Neural progenitor cell (in vitro differentiated cells): ENCODE data around the gene PRDX1. TPM values are rescaled to one million over a fixed set of nuclear protein-coding genes. Genes with fewer than 3 reads are reported as not detected.
A peak's percentile ranks its signal among the peaks of the same experiment; 100 is the strongest.

ENCODE experiments used
- DNase-seq: peaks from one replicate; pipeline ENCODE4 v3.0.0-alpha.2; 2016; ENCODE audit warnings: low spot score
- H2AFZ ChIP-seq: fragments of 200-600 bp; sonication (generic); replicated peaks from 2 replicates; pipeline ENCODE4 v1.6.1; 2016; ENCODE audit warnings: antibody characterized with exemption
- H3F3A ChIP-seq: fragments of 200-600 bp; sonication (generic); 2 replicates; pipeline ENCODE4 v1.6.1; 2016; ENCODE audit warnings: antibody characterized with exemption, low read depth
- H3K27ac ChIP-seq: fragments of 200-600 bp; sonication (generic); 2 replicates; pipeline ENCODE4 v1.5.1; 2016; ENCODE audit warnings: mild to moderate bottlenecking
- H3K27me3 ChIP-seq: fragments of 200-600 bp; sonication (generic); 2 replicates; pipeline ENCODE4 v1.6.1; 2016; ENCODE audit warnings: mild to moderate bottlenecking, moderate library complexity
- H3K36me3 ChIP-seq: fragments of 200-600 bp; sonication (generic); 2 replicates; pipeline ENCODE4 v1.5.1; 2016
- H3K4me1 ChIP-seq: fragments of 200-600 bp; sonication (generic); 2 replicates; pipeline ENCODE4 v1.6.1; 2016; ENCODE audit warnings: mixed run types
- H3K4me2 ChIP-seq: fragments of 200-600 bp; sonication (generic); 2 replicates; pipeline ENCODE4 v1.6.1; 2016
- H3K4me3 ChIP-seq: fragments of 200-600 bp; sonication (generic); 2 replicates; pipeline ENCODE4 v1.5.1; 2016
- H3K79me2 ChIP-seq: fragments of 200-600 bp; sonication (generic); 2 replicates; pipeline ENCODE4 v1.6.1; 2016; ENCODE audit warnings: low read depth
- H3K9ac ChIP-seq: fragments of 200-600 bp; sonication (generic); 2 replicates; pipeline ENCODE4 v1.6.1; 2016
- H3K9me3 ChIP-seq: fragments of 200-600 bp; sonication (generic); 2 replicates; pipeline ENCODE4 v1.5.1; 2016; ENCODE audit warnings: low read depth
- H4K20me1 ChIP-seq: fragments of 200-600 bp; sonication (generic); 2 replicates; pipeline ENCODE4 v1.6.1; 2016; ENCODE audit warnings: low read depth
- H3K27ac Mint-ChIP-seq: 3 replicates; pipeline ENCODE4 v1.8.0; 2021; ENCODE audit warnings: mixed read lengths
- H3K27me3 Mint-ChIP-seq: 2 replicates; pipeline ENCODE4 v1.8.0; 2022; ENCODE audit warnings: low read depth, mild to moderate bottlenecking, inconsistent platforms, moderate library complexity, mixed read lengths; ENCODE audit not compliant: insufficient read depth
- H3K36me3 Mint-ChIP-seq: 3 replicates; pipeline ENCODE4 v1.8.0; 2021; ENCODE audit warnings: mixed read lengths
- H3K4me1 Mint-ChIP-seq: 3 replicates; pipeline ENCODE4 v1.8.0; 2021; ENCODE audit warnings: mixed read lengths
- H3K4me3 Mint-ChIP-seq: 3 replicates; pipeline ENCODE4 v1.8.0; 2021; ENCODE audit warnings: mild to moderate bottlenecking, moderate library complexity, mixed read lengths
- H3K9me3 Mint-ChIP-seq: 3 replicates; pipeline ENCODE4 v1.8.0; 2020; ENCODE audit warnings: mixed read lengths
- CTCF ChIP-seq: fragments of 200-600 bp; sonication (generic); IDR thresholded peaks from 2 replicates; pipeline ENCODE4 v1.5.1; 2017; ENCODE audit warnings: antibody characterized with exemption, mild to moderate bottlenecking
- EZH2 ChIP-seq: fragments of 200-600 bp; sonication (generic); IDR thresholded peaks from 2 replicates; pipeline ENCODE4 v1.6.1; 2017; ENCODE audit warnings: antibody characterized with exemption, mild to moderate bottlenecking, moderate library complexity
- EZH2phosphoT487 ChIP-seq: fragments of 200-600 bp; sonication (generic); IDR thresholded peaks from 2 replicates; pipeline ENCODE4 v1.6.1; 2017; ENCODE audit warnings: antibody characterized with exemption
- total RNA-seq: library from RNA; depleted of rRNA; stranded (reverse); fragments of >200 nt; gene quantifications from 2 replicates; pipeline ENCODE4 v1.2.3, GENCODE V29; 2015; ENCODE audit warnings: low replicate concordance

The PRDX1 gene
- total RNA-seq, 1 donor from 2014 or later, result 653 TPM

GRCh38 chr1:45544530-45544929, 22.8 kb upstream of the PRDX1 start:
- no peak overlapping the region for H3K27ac ChIP-seq
- no peak overlapping the region for H3K27ac Mint-ChIP-seq
- H3K36me3 ChIP-seq, result no peaks in the 10 kb centered on the region
- no peaks in the 10 kb centered on the region for H3K36me3 Mint-ChIP-seq
- H3K9me3 Mint-ChIP-seq, result no peaks in the 10 kb centered on the region
- H2AFZ ChIP-seq, result no peak overlapping the region
- DNase-seq, result no peak
- H3K4me2 ChIP-seq, result no peak overlapping the region
- no peaks in the 10 kb centered on the region for H3K4me1 Mint-ChIP-seq
- H3K4me3 Mint-ChIP-seq, result no peak overlapping the region
- H3K79me2 ChIP-seq, result no peaks in the 10 kb centered on the region
- no peak overlapping the region for H3K4me3 ChIP-seq
- no peaks in the 10 kb centered on the region for H3K9me3 ChIP-seq
- no peaks in the 10 kb centered on the region for H3K27me3 ChIP-seq
- H3K9ac ChIP-seq, result no peak overlapping the region
- no peaks in the 10 kb centered on the region for H3K4me1 ChIP-seq
- peaks cover 3% of the 10 kb centered on the region for H3F3A ChIP-seq
- H4K20me1 ChIP-seq, result no peaks in the 10 kb centered on the region
- TF ChIP-seq EZH2 (no peak), CTCF (no peak), EZH2phosphoT487 (no peak)
- peaks cover 8% of the 10 kb centered on the region for H3K27me3 Mint-ChIP-seq

GRCh38 chr1:45543581-45544417, 22.1 kb upstream of the PRDX1 start:
- H3K4me1 Mint-ChIP-seq, result no peaks in the 10 kb centered on the region
- Histone ChIP-seq H3K27ac (no peak overlapping the region), H3K9ac (no peak overlapping the region), H3K4me1 (no peaks in the 10 kb centered on the region), H3K36me3 (no peaks in the 10 kb centered on the region), H2AFZ (peak overlapping the region; percentile 42), H4K20me1 (no peaks in the 10 kb centered on the region), H3K79me2 (no peaks in the 10 kb centered on the region), H3K4me2 (no peak overlapping the region), H3F3A (no peaks in the 10 kb centered on the region), H3K4me3 (no peak overlapping the region), H3K27me3 (no peaks in the 10 kb centered on the region), H3K9me3 (no peaks in the 10 kb centered on the region)
- peaks cover 8% of the 10 kb centered on the region for H3K27me3 Mint-ChIP-seq
- no peaks in the 10 kb centered on the region for H3K9me3 Mint-ChIP-seq
- DNase-seq, result no peak
- no peak overlapping the region for H3K27ac Mint-ChIP-seq
- no peak overlapping the region for H3K4me3 Mint-ChIP-seq
- TF ChIP-seq CTCF, result no peak
- TF ChIP-seq EZH2phosphoT487, result no peak
- no peak for TF ChIP-seq EZH2
- no peaks in the 10 kb centered on the region for H3K36me3 Mint-ChIP-seq

GRCh38 chr1:45542591-45542990, 20.9 kb upstream of the PRDX1 start:
- Histone ChIP-seq H3K36me3 (no peaks in the 10 kb centered on the region), H3K79me2 (no peaks in the 10 kb centered on the region), H3K4me1 (no peaks in the 10 kb centered on the region), H3K9me3 (no peaks in the 10 kb centered on the region), H3K4me2 (no peak overlapping the region), H3K27me3 (no peaks in the 10 kb centered on the region), H3F3A (no peaks in the 10 kb centered on the region), H2AFZ (no peak overlapping the region), H3K4me3 (no peak overlapping the region), H3K9ac (no peak overlapping the region), H4K20me1 (no peaks in the 10 kb centered on the region), H3K27ac (no peak overlapping the region)
- TF ChIP-seq EZH2 (no peak), EZH2phosphoT487 (no peak), CTCF (no peak)
- H3K4me1 Mint-ChIP-seq, result no peaks in the 10 kb centered on the region
- H3K27ac Mint-ChIP-seq, result peak overlapping the region; percentile 15
- H3K36me3 Mint-ChIP-seq, result no peaks in the 10 kb centered on the region
- peaks cover 8% of the 10 kb centered on the region for H3K27me3 Mint-ChIP-seq
- DNase-seq, result no peak
- H3K9me3 Mint-ChIP-seq, result no peaks in the 10 kb centered on the region
- no peak overlapping the region for H3K4me3 Mint-ChIP-seq
